T-cell (primary cell): ENCODE data around the gene NUDT6. TPM values are rescaled to one million over a fixed set of nuclear protein-coding genes. Genes with fewer than 3 reads are reported as not detected.
"Not testable (repeated sequence)": the region's sequence is repeated elsewhere in the genome, so short reads cannot be mapped to it uniquely, and the experiment has no call there.

Experiments used
- ATAC-seq, 4 experiments: fragments of 200-7000 bp in 3 of 4; fragments of 150-1000 bp in 1 of 4; cut with Tn5 transposase; replicated peaks in 1 of 4; 1 replicate in 3 of 4; 2 replicates in 1 of 4; pipeline ENCODE4 v1.10.0; 2021; ENCODE audit warnings: moderate library complexity in 3 of 4, mild to moderate bottlenecking in 2 of 4, moderate number of reproducible peaks in 1 of 4
- CTCF ChIA-PET, 2 donors: fragments of 300-600 bp; sonication (Branson Sonifier 250); formaldehyde crosslinking; loops; one replicate each; lab custom pipeline; 2022; ENCODE audit warnings: antibody characterized with exemption in 2 of 2; lab: Charles Lee
- POLR2A ChIA-PET, 2 donors: fragments of 300-600 bp; sonication (Branson Sonifier 250); formaldehyde crosslinking; loops; one replicate each; lab custom pipeline; 2022; ENCODE audit warnings: antibody characterized with exemption in 2 of 2; lab: Charles Lee
- DNase-seq, 35 experiments: peaks; one replicate each; pipeline versions ENCODE4 v3.0.0 to v3.0.0-alpha.2; 2013 to 2023
- H3K27ac ChIP-seq: one replicate; pipeline ENCODE4 v1.5.1; 2013; ENCODE audit warnings: low read length
- H3K27me3 ChIP-seq, 2 experiments: replicated peaks in 1 of 2; 1 replicate in 1 of 2; 2 replicates in 1 of 2; pipeline versions ENCODE4 v1.6.1 to v1.7.0; 2013; ENCODE audit warnings: low read length in 1 of 2, mixed read lengths in 1 of 2; ENCODE audit not compliant: control insufficient read depth in 2 of 2, insufficient read depth in 2 of 2; ENCODE audit errors: extremely low read depth in 1 of 2
- H3K36me3 ChIP-seq, 2 donors: 1 replicate in 1 of 2; 2 replicates in 1 of 2; pipeline versions ENCODE4 v1.6.1 to v1.7.0; 2013; ENCODE audit warnings: low read length in 1 of 2; ENCODE audit not compliant: control insufficient read depth in 2 of 2, insufficient read depth in 1 of 2; ENCODE audit errors: extremely low read depth in 1 of 2
- H3K4me1 ChIP-seq, 2 experiments: 1 replicate in 1 of 2; 2 replicates in 1 of 2; pipeline versions ENCODE4 v1.6.1 to v1.7.0; 2013; ENCODE audit warnings: low read length in 2 of 2, mixed read lengths in 1 of 2; ENCODE audit not compliant: insufficient read depth in 2 of 2, control insufficient read depth in 1 of 2; ENCODE audit errors: extremely low read depth in 1 of 2
- H3K4me3 ChIP-seq, 2 donors: 1 replicate in 1 of 2; 2 replicates in 1 of 2; pipeline versions ENCODE4 v1.5.1 to v1.7.0; 2013; ENCODE audit warnings: mild to moderate bottlenecking in 2 of 2, low read length in 1 of 2, moderate library complexity in 1 of 2; ENCODE audit not compliant: control insufficient read depth in 1 of 2; ENCODE audit errors: extremely low read depth in 1 of 2
- H3K9me3 ChIP-seq: 2 replicates; pipeline ENCODE4 v1.7.0; 2013
- H3K27ac Mint-ChIP-seq, 2 donors: one replicate each; pipeline ENCODE4 v1.8.0; 2020 to 2021; ENCODE audit warnings: mild to moderate bottlenecking in 2 of 2, mixed read lengths in 2 of 2
- H3K27me3 Mint-ChIP-seq, 2 donors: one replicate each; pipeline ENCODE4 v1.8.0; 2021 to 2022; ENCODE audit warnings: mixed read lengths in 2 of 2
- H3K36me3 Mint-ChIP-seq: one replicate; pipeline ENCODE4 v1.8.0; 2021; ENCODE audit warnings: mixed read lengths
- H3K4me1 Mint-ChIP-seq, 3 donors: one replicate each; pipeline ENCODE4 v1.8.0; 2020 to 2022; ENCODE audit warnings: mixed read lengths in 3 of 3, mild to moderate bottlenecking in 1 of 3
- H3K4me3 Mint-ChIP-seq, 3 donors: one replicate each; pipeline ENCODE4 v1.8.0; 2020 to 2022; ENCODE audit warnings: mild to moderate bottlenecking in 3 of 3, mixed read lengths in 3 of 3, moderate library complexity in 3 of 3
- H3K9me3 Mint-ChIP-seq, 3 donors: one replicate each; pipeline ENCODE4 v1.8.0; 2020 to 2022; ENCODE audit warnings: mixed read lengths in 3 of 3
- WGBS: methylation state at CpG from one replicate; pipeline ENCODE4 v1.1.5; 2013; ENCODE audit warnings: missing lambda C conversion rate; ENCODE audit not compliant: insufficient coverage; 5-methylcytosine and 5-hydroxymethylcytosine counted together
- total RNA-seq, 35 experiments: library from RNA in 6 of 35; stranded (reverse) in 6 of 35; fragments of 120-200 nt in 1 of 35; gene quantifications; one replicate each; pipeline versions ENCODE4 v1.2.1 to v1.2.4 and lab custom pipeline; 2013 to 2026

NUDT6 gene
- total RNA-seq, 5 donors from 2014 or later (not counting 1 experiment from before 2014, with no cell fraction given), result 1.3 to 4.4 (median 2.3) TPM

DNA sequence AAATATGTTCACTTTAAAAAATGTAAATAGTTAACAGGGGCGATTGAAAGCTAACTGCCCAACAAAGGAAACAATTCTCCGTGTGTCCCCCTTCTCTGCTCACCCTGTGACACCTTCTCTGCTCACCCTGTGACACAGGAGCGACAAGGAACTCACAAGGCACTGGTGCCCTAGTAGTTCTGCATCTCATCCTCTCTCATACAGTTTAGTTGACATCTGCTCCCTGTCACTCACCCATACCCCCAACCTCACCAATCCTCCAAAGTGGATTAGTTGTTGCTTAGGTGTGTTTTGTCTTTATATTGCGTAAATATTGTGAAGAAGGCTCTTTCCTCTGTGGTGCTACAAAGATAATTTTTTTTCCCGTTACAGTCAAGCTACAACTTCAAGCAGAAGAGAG lies 46.4 kb downstream of the NUDT6 start:
- ATAC-seq, result no peak
- peaks cover 26 to 35% of the 10 kb centered on the region in 2 donors for H3K27me3 Mint-ChIP-seq
- no peak for DNase-seq
- CTCF ChIA-PET, result interaction anchor here in 1 of 2 donors (0.6 kb wide), 1 partner anchor 51 kb away, joined by 3 read pairs; no protein-coding TSS in a partner anchor
- H3K36me3 ChIP-seq, result no peaks in the 10 kb centered on the region
- H3K27me3 ChIP-seq, result peaks cover 0 to 5% of the 10 kb centered on the region in 2 experiments
- H3K36me3 Mint-ChIP-seq, result peaks cover 3% of the 10 kb centered on the region
- H3K27ac ChIP-seq, result no peak overlapping the region
- H3K4me3 ChIP-seq, result no peak overlapping the region
- no CpG with 5 or more reads among the region's 5 CpGs for WGBS
- H3K4me3 Mint-ChIP-seq, result no peak overlapping the region
- no peaks in the 10 kb centered on the region for H3K4me1 Mint-ChIP-seq
- H3K27ac Mint-ChIP-seq, result no peak overlapping the region
- no peaks in the 10 kb centered on the region for H3K9me3 ChIP-seq
- POLR2A ChIA-PET, result no interaction called here
- peaks cover 4 to 5% (median 4%) of the 10 kb centered on the region in 3 donors for H3K9me3 Mint-ChIP-seq
- no peaks in the 10 kb centered on the region for H3K4me1 ChIP-seq

DNA sequence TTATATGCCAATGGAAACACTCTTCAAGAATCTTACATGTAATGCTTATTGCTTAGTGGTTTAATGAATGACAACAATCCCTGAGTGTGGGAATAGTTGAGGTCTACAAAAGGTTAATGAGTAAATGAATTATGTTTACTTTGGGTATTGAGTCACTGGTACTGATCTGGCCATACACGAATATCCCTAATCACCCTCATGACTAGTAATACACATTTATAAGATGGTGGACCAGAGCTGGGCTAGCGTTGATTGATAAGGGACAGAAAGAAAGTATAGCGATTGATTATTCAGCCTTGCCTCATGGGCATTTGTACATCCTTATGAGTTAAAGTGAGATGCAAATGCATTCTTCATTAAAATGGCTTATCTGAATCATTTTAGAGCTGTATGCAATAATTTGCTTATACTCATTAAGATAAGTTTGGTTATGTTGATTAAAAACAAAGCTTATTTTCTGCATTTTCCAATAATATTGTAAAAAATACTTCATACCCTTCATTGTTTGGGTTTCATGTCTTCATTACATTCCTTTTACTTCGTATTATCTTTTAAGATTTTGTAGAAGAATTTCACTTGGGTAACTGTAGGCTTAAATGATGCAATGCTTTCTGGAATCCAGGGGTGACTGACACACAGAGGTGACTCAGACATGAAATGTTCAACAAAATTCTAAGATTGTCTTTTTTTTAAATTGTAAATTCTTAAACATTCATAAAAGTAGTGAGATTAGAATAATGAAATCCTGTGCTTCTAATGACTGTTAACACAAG lies 48.4 kb downstream of the NUDT6 start:
- Histone ChIP-seq H3K27me3 (peaks cover 0 to 5% of the 10 kb centered on the region in 2 experiments), H3K4me3 (no peak overlapping the region), H3K36me3 (no peaks in the 10 kb centered on the region), H3K27ac (no peak overlapping the region), H3K9me3 (no peaks in the 10 kb centered on the region), H3K4me1 (no peaks in the 10 kb centered on the region)
- ChIA-PET CTCF (interaction anchor here in 1 of 2 donors (0.7 kb wide), 1 partner anchor 901 kb away, joined by 3 read pairs; no protein-coding TSS in a partner anchor), POLR2A (no interaction called here)
- ATAC-seq (no peak), DNase-seq (no peak)
- Mint-ChIP-seq H3K36me3 (peaks cover 3% of the 10 kb centered on the region), H3K4me3 (no peak overlapping the region), H3K9me3 (peaks cover 0 to 4% (median 0%) of the 10 kb centered on the region in 3 donors), H3K4me1 (no peaks in the 10 kb centered on the region), H3K27ac (no peak overlapping the region), H3K27me3 (peaks cover 33 to 41% of the 10 kb centered on the region in 2 donors)
- no CpG with 5 or more reads among the region's 4 CpGs for WGBS

DNA sequence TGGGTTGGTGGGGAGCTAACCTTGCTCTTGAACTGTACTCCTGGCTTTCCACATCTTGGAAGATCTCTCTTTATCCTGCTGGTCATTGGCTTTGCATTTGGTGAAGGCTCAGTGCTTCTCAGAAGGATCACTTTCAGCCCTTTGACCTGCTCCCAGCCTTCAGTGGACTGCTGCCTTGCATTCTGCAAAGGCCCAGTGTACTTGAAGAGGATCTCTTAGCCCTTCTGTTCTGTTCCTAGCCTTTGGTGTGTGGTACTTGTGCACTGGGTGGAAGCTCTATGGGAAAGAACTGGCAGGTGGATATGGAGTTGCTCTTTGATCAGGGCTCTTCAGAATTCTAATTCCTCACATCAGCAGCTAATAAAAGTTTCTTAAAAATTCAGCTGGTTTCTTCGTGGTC lies 49.3 kb downstream of the NUDT6 start:
- H3K4me3 Mint-ChIP-seq, result no peak overlapping the region
- peaks cover 0 to 4% (median 0%) of the 10 kb centered on the region in 3 donors for H3K9me3 Mint-ChIP-seq
- H3K36me3 ChIP-seq, result no peaks in the 10 kb centered on the region
- ChIA-PET CTCF (no interaction called here), POLR2A (no interaction called here)
- H3K27me3 Mint-ChIP-seq, result peaks cover 29 to 41% of the 10 kb centered on the region in 2 donors
- no peak overlapping the region for H3K27ac ChIP-seq
- H3K4me1 ChIP-seq, result no peaks in the 10 kb centered on the region
- no peak for ATAC-seq
- no peak overlapping the region for H3K4me3 ChIP-seq
- H3K4me1 Mint-ChIP-seq, result peaks cover 0 to 2% (median 0%) of the 10 kb centered on the region in 3 donors
- DNase-seq, result no peak
- no CpG with 5 or more reads among the region's 1 CpG for WGBS
- no peaks in the 10 kb centered on the region for H3K9me3 ChIP-seq
- H3K36me3 Mint-ChIP-seq, result peaks cover 3% of the 10 kb centered on the region
- peaks cover 0 to 5% of the 10 kb centered on the region in 2 experiments for H3K27me3 ChIP-seq
- no peak overlapping the region for H3K27ac Mint-ChIP-seq

DNA sequence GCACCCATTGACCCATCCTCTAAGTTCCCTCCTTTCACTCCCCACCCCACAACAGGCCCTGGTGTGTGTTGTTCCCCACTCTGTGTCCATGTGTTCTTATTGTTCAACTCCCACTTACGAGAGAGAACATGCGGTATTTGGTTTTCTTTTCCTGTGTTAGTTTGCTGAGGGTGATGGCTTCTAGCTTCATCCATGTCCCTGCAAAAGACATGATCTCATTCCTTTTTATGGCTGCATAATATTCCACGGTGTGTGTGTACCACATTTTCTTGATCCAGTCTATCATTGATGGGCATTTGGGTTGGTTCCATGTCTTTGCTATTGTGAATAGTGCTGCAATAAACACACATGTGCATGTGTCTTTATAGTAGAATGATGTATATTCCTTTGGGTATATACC lies 54.2 kb downstream of the NUDT6 start:
- POLR2A ChIA-PET, H3K4me1 Mint-ChIP-seq, H3K27me3 ChIP-seq, H3K9me3 ChIP-seq, H3K36me3 ChIP-seq, H3K4me3 ChIP-seq, ATAC-seq, H3K4me3 Mint-ChIP-seq, H3K27ac ChIP-seq, H3K9me3 Mint-ChIP-seq, H3K4me1 ChIP-seq, H3K36me3 Mint-ChIP-seq, DNase-seq, CTCF ChIA-PET, H3K27ac Mint-ChIP-seq: not testable (repeated sequence)
- peaks cover 28 to 32% of the 10 kb centered on the region in 2 donors for H3K27me3 Mint-ChIP-seq
- no CpG with 5 or more reads among the region's 3 CpGs for WGBS

- H3K27me3 ChIP-seq, result peaks cover 0 to 2% of the 10 kb centered on the region in 2 experiments
- Mint-ChIP-seq H3K36me3 (no peaks in the 10 kb centered on the region), H3K27ac (no peak overlapping the region), H3K4me1 (peaks cover 0 to 2% (median 0%) of the 10 kb centered on the region in 3 donors), H3K4me3 (no peak overlapping the region), H3K27me3 (peaks cover 13 to 23% of the 10 kb centered on the region in 2 donors), H3K9me3 (no peaks in the 10 kb centered on the region)
- ChIA-PET CTCF (no interaction called here), POLR2A (no interaction called here)
- H3K9me3 ChIP-seq, result no peaks in the 10 kb centered on the region
- no peaks in the 10 kb centered on the region for H3K4me1 ChIP-seq
- H3K27ac ChIP-seq, result no peak overlapping the region
- H3K36me3 ChIP-seq, result no peaks in the 10 kb centered on the region
- WGBS, result no CpG with 5 or more reads among the region's 4 CpGs
- ATAC-seq (no peak), DNase-seq (no peak)
- H3K4me3 ChIP-seq, result no peak overlapping the region
Measured at GRCh38 chr4:122865425-122865824, 57.0 kb downstream of the NUDT6 start.

DNA sequence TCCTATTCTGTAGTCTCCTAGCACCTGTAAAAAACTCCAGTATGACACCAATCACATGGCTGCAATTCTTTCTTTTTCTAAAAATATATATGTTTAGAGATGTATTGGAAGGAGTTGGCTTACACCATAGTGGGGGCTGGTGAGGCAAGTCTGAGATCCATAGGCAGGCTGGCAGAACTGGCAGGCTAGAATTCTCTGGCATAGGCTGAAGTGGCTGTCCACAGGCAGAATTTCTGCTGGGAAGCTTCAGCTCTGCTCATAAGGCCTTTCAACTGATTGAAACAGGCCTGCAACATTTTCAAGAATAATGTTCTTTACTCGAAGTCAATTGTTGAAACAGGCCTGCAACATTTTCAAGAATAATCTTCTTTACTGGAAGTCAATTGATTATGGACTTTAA lies 58.8 kb downstream of the NUDT6 start:
- DNase-seq (no peak), ATAC-seq (no peak)
- Mint-ChIP-seq H3K36me3 (no peaks in the 10 kb centered on the region), H3K9me3 (no peaks in the 10 kb centered on the region), H3K27ac (no peak overlapping the region), H3K27me3 (peaks cover 11 to 20% of the 10 kb centered on the region in 2 donors), H3K4me1 (peaks cover 0 to 1% (median 0%) of the 10 kb centered on the region in 3 donors), H3K4me3 (no peak overlapping the region)
- no peak overlapping the region for H3K27ac ChIP-seq
- no peaks in the 10 kb centered on the region for H3K36me3 ChIP-seq
- CTCF ChIA-PET, result no interaction called here
- peaks cover 0 to 2% of the 10 kb centered on the region in 2 experiments for H3K27me3 ChIP-seq
- 80% methylated on average over 1 of the region's 1 CpG for WGBS
- no peaks in the 10 kb centered on the region for H3K4me1 ChIP-seq
- POLR2A ChIA-PET, result no interaction called here
- no peaks in the 10 kb centered on the region for H3K9me3 ChIP-seq
- no peak overlapping the region for H3K4me3 ChIP-seq
